ENCODE measurements around the gene GRM7.

The GRM7 gene

DNA sequence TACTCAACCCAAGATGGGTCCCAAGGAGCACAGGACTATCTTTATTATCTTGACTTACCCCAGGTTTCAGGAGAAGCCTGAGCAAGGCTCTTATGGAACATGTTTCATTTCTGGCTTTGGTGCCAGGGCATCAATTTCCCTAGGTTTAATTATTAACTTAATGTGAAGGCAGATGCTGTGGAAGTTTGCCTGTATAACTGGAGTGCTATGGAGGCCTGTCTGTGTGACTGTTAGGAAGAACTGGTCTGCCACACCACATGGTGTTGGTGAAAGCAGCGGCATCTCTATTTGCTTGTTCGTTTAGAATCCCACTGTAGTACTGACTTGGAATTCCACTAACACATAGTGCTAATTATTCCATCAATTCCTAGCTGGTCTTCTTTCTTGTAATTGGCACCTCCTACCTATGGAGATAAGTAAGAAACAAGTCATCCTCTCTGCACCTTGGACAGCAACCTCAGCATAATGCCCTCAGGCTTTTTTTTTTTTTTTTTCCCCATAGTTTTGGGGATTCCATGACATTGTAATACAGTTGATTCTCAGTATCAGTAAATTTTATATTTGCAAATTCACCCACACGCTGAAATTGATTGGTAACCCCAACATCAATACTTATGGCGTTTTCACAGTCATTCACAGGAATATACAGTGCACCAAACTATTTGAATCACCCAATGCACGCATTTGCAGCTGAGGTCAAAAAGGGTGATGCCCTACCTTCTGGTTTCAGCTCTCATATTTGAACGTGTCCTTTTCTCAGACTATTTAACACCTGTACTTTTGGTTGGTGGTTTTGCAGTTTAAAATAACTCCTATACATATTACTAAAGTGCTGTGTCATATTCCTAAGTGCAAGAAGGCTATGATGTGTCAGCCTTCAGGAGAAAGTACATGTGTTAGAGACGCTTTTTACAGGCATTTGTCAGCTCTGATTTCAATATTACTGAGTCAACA lies 867.9 kb downstream of the GRM7 start:
- WGBS (ENCODE audit: extremely low coverage, insufficient coverage, insufficient read length), result no CpG with 5 or more reads among the region's 7 CpGs
- Histone ChIP-seq H3K9me3 (ENCODE audit: insufficient read depth, low read depth, low read length) (no peaks in the 10 kb centered on the region), H3K79me2 (ENCODE audit: control insufficient read depth, insufficient read depth, low read length, poor library complexity) (no peaks in the 10 kb centered on the region), H2BK12ac (ENCODE audit: low read length) (no peak overlapping the region), H3K79me1 (ENCODE audit: low read length) (no peaks in the 10 kb centered on the region), H3K27ac (ENCODE audit: low read depth, low read length) (no peak overlapping the region), H3K4me1 (ENCODE audit: control insufficient read depth in 1 of 2, insufficient read depth in 2 of 2, low read length in 2 of 2) (peaks cover 2% of the 10 kb centered on the region in 2 experiments), H3K4me2 (ENCODE audit: low read length) (no peak overlapping the region), H3K18ac (ENCODE audit: low read length) (no peak overlapping the region), H3K4ac (ENCODE audit: low read depth, low read length) (no peak overlapping the region), H3K27me3 (ENCODE audit: insufficient read depth, low read length) (no peaks in the 10 kb centered on the region), H3K4me3 (ENCODE audit: low read depth, low read length) (no peak overlapping the region), H3K36me3 (ENCODE audit: control insufficient read depth in 1 of 2, insufficient read depth in 2 of 2, low read length in 2 of 2) (no peaks in the 10 kb centered on the region), H4K91ac (ENCODE audit: low read depth, low read length) (no peak overlapping the region), H2AFZ (ENCODE audit: insufficient read depth, low read length, poor library complexity) (no peak overlapping the region), H4K12ac (ENCODE audit: low read depth, low read length) (no peak overlapping the region), H3K14ac (ENCODE audit: low read length) (no peak overlapping the region), H4K8ac (ENCODE audit: low read depth, low read length) (no peak overlapping the region), H2BK120ac (ENCODE audit: insufficient read depth, low read length, poor library complexity) (no peak overlapping the region), H3K23ac (ENCODE audit: low read length) (no peak overlapping the region), H2BK5ac (ENCODE audit: low read depth, low read length, poor library complexity) (no peak overlapping the region), H3K9ac (ENCODE audit: low read length) (no peak overlapping the region), H2AK5ac (ENCODE audit: low read length) (no peak overlapping the region)
- DNase-seq, result no peak

DNA sequence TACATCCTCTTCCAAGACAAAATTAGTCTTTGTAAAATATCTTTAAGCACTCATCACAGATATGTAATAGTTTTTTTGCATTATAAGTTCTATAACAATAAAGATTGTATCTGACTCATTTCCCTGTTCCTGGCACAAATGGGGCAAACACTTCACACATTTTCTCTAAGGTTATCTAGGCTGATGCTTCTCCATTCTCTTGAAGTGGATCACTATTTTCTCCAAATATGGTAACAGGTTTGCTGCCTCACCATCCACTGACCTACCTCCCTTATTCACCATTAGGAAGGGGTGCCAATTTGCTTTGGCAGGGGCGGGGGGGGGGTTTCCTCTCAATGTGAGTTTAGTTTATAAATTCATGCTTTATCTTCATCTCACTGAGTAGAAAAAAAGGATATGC lies 873.0 kb downstream of the GRM7 start:
- Histone ChIP-seq H2BK12ac (ENCODE audit: low read length) (no peak overlapping the region), H2AFZ (ENCODE audit: insufficient read depth, low read length, poor library complexity) (no peak overlapping the region), H2BK5ac (ENCODE audit: low read depth, low read length, poor library complexity) (no peak overlapping the region), H3K36me3 (ENCODE audit: control insufficient read depth in 1 of 2, insufficient read depth in 2 of 2, low read length in 2 of 2) (no peaks in the 10 kb centered on the region), H2BK120ac (ENCODE audit: insufficient read depth, low read length, poor library complexity) (no peak overlapping the region), H3K79me1 (ENCODE audit: low read length) (no peaks in the 10 kb centered on the region), H2AK5ac (ENCODE audit: low read length) (no peak overlapping the region), H4K91ac (ENCODE audit: low read depth, low read length) (no peak overlapping the region), H3K27ac (ENCODE audit: low read depth, low read length) (no peak overlapping the region), H3K18ac (ENCODE audit: low read length) (no peak overlapping the region), H3K9ac (ENCODE audit: low read length) (no peak overlapping the region), H3K27me3 (ENCODE audit: insufficient read depth, low read length) (no peaks in the 10 kb centered on the region), H3K23ac (ENCODE audit: low read length) (no peak overlapping the region), H3K4me1 (ENCODE audit: control insufficient read depth in 1 of 2, insufficient read depth in 2 of 2, low read length in 2 of 2) (no peaks in the 10 kb centered on the region), H4K12ac (ENCODE audit: low read depth, low read length) (no peak overlapping the region), H3K4me2 (ENCODE audit: low read length) (no peak overlapping the region), H3K4me3 (ENCODE audit: low read depth, low read length) (no peak overlapping the region), H3K9me3 (ENCODE audit: insufficient read depth, low read depth, low read length) (no peaks in the 10 kb centered on the region), H3K4ac (ENCODE audit: low read depth, low read length) (no peak overlapping the region), H3K14ac (ENCODE audit: low read length) (no peak overlapping the region), H3K79me2 (ENCODE audit: control insufficient read depth, insufficient read depth, low read length, poor library complexity) (no peaks in the 10 kb centered on the region), H4K8ac (ENCODE audit: low read depth, low read length) (no peak overlapping the region)
- no peak for DNase-seq
- no CpG with 5 or more reads among the region's 1 CpG for WGBS (ENCODE audit: extremely low coverage, insufficient coverage, insufficient read length)

- no peak overlapping the region for H2AK5ac ChIP-seq (ENCODE audit: low read length)
- H3K36me3 ChIP-seq (ENCODE audit: control insufficient read depth in 1 of 2, insufficient read depth in 2 of 2, low read length in 2 of 2), result no peaks in the 10 kb centered on the region
- H3K79me1 ChIP-seq (ENCODE audit: low read length), result no peaks in the 10 kb centered on the region
Measured at GRCh38 chr3:7734456-7734855, 873.5 kb downstream of the GRM7 start.

GRCh38 chr3:7737263-7737662 lies 876.3 kb downstream of the GRM7 start:
- Histone ChIP-seq H3K79me1 (ENCODE audit: low read length) (no peaks in the 10 kb centered on the region), H2AK5ac (ENCODE audit: low read length) (no peak overlapping the region), H3K27me3 (ENCODE audit: insufficient read depth, low read length) (no peaks in the 10 kb centered on the region), H3K9ac (ENCODE audit: low read length) (no peak overlapping the region), H3K79me2 (ENCODE audit: control insufficient read depth, insufficient read depth, low read length, poor library complexity) (no peaks in the 10 kb centered on the region), H4K12ac (ENCODE audit: low read depth, low read length) (no peak overlapping the region), H4K91ac (ENCODE audit: low read depth, low read length) (no peak overlapping the region), H2BK5ac (ENCODE audit: low read depth, low read length, poor library complexity) (no peak overlapping the region), H3K4me3 (ENCODE audit: low read depth, low read length) (no peak overlapping the region), H3K4me1 (ENCODE audit: control insufficient read depth in 1 of 2, insufficient read depth in 2 of 2, low read length in 2 of 2) (no peaks in the 10 kb centered on the region), H2BK12ac (ENCODE audit: low read length) (no peak overlapping the region), H3K4me2 (ENCODE audit: low read length) (no peak overlapping the region), H3K27ac (ENCODE audit: low read depth, low read length) (no peak overlapping the region), H3K36me3 (ENCODE audit: control insufficient read depth in 1 of 2, insufficient read depth in 2 of 2, low read length in 2 of 2) (no peaks in the 10 kb centered on the region), H3K4ac (ENCODE audit: low read depth, low read length) (no peak overlapping the region), H2AFZ (ENCODE audit: insufficient read depth, low read length, poor library complexity) (no peak overlapping the region), H4K8ac (ENCODE audit: low read depth, low read length) (no peak overlapping the region), H3K14ac (ENCODE audit: low read length) (no peak overlapping the region), H3K18ac (ENCODE audit: low read length) (no peak overlapping the region), H2BK120ac (ENCODE audit: insufficient read depth, low read length, poor library complexity) (no peak overlapping the region), H3K23ac (ENCODE audit: low read length) (no peak overlapping the region), H3K9me3 (ENCODE audit: insufficient read depth, low read depth, low read length) (no peaks in the 10 kb centered on the region)
- no CpG with 5 or more reads among the region's 1 CpG for WGBS (ENCODE audit: extremely low coverage, insufficient coverage, insufficient read length)
- no peak for DNase-seq

More at GRCh38 chr3:7734456-7734855, 873.5 kb downstream of the GRM7 start:
- H3K27ac ChIP-seq (ENCODE audit: low read depth, low read length), result no peak overlapping the region
- no peak overlapping the region for H2BK5ac ChIP-seq (ENCODE audit: low read depth, low read length, poor library complexity)
- no peak overlapping the region for H3K4me2 ChIP-seq (ENCODE audit: low read length)
- no peak overlapping the region for H3K14ac ChIP-seq (ENCODE audit: low read length)
- no peak overlapping the region for H4K91ac ChIP-seq (ENCODE audit: low read depth, low read length)
- H3K18ac ChIP-seq (ENCODE audit: low read length), result no peak overlapping the region
- no peak overlapping the region for H3K9ac ChIP-seq (ENCODE audit: low read length)
- no peak for DNase-seq
- no peak overlapping the region for H4K8ac ChIP-seq (ENCODE audit: low read depth, low read length)
- no peak overlapping the region for H4K12ac ChIP-seq (ENCODE audit: low read depth, low read length)
- no peak overlapping the region for H3K4me3 ChIP-seq (ENCODE audit: low read depth, low read length)
- no peak overlapping the region for H3K4ac ChIP-seq (ENCODE audit: low read depth, low read length)
- H3K4me1 ChIP-seq (ENCODE audit: control insufficient read depth in 1 of 2, insufficient read depth in 2 of 2, low read length in 2 of 2), result no peaks in the 10 kb centered on the region
- no peaks in the 10 kb centered on the region for H3K9me3 ChIP-seq (ENCODE audit: insufficient read depth, low read depth, low read length)
- H3K79me2 ChIP-seq (ENCODE audit: control insufficient read depth, insufficient read depth, low read length, poor library complexity), result no peaks in the 10 kb centered on the region
- H2AFZ ChIP-seq (ENCODE audit: insufficient read depth, low read length, poor library complexity), result no peak overlapping the region
- no peaks in the 10 kb centered on the region for H3K27me3 ChIP-seq (ENCODE audit: insufficient read depth, low read length)
- H2BK12ac ChIP-seq (ENCODE audit: low read length), result no peak overlapping the region
- no peak overlapping the region for H2BK120ac ChIP-seq (ENCODE audit: insufficient read depth, low read length, poor library complexity)
- H3K23ac ChIP-seq (ENCODE audit: low read length), result no peak overlapping the region
